Activated naive CD4-positive, alpha-beta T cell treated with anti-CD3 and anti-CD28 coated beads for 36 hours (primary cell): ENCODE data around the gene C10orf105. TPM values are rescaled to one million over a fixed set of nuclear protein-coding genes. Genes with fewer than 3 reads are reported as not detected.
A peak's percentile ranks its signal among the peaks of the same experiment; 100 is the strongest.

Source experiments
- CTCF ChIA-PET: fragments of 350-600 bp; sonication (Branson Sonifier 250); formaldehyde crosslinking; loops from one replicate; lab custom pipeline; 2021; ENCODE audit warnings: antibody characterized with exemption; lab: Charles Lee
- DNase-seq: peaks from one replicate; pipeline ENCODE4 v3.0.0-alpha.2; 2020
- H3K27ac Mint-ChIP-seq: one replicate; pipeline ENCODE4 v1.8.0; 2021; ENCODE audit warnings: mild to moderate bottlenecking, mixed read lengths
- H3K27me3 Mint-ChIP-seq: one replicate; pipeline ENCODE4 v1.8.0; 2021; ENCODE audit warnings: low read depth, mixed read lengths
- H3K36me3 Mint-ChIP-seq: one replicate; pipeline ENCODE4 v1.8.0; 2021; ENCODE audit warnings: low read depth, mixed read lengths
- H3K4me1 Mint-ChIP-seq: one replicate; pipeline ENCODE4 v1.8.0; 2021; ENCODE audit warnings: low read depth, mixed read lengths
- H3K4me3 Mint-ChIP-seq: one replicate; pipeline ENCODE4 v1.8.0; 2021; ENCODE audit warnings: mild to moderate bottlenecking, moderate library complexity, mixed read lengths
- H3K9me3 Mint-ChIP-seq: one replicate; pipeline ENCODE4 v1.8.0; 2021; ENCODE audit warnings: mixed read lengths
- intact Hi-C: fragments of 100-400 bp; cut with micrococcal nuclease; formaldehyde crosslinking; loops from one replicate; pipeline ENCODE4 v1.15.1; 2023
- total RNA-seq, 2 experiments: library from RNA; stranded (reverse); gene quantifications; one replicate each; pipeline ENCODE4 v1.2.3, GENCODE V29; 2021

The C10orf105 gene
- total RNA-seq, 2 experiments from 2014 or later = 0.32 to 0.36 TPM

DNA sequence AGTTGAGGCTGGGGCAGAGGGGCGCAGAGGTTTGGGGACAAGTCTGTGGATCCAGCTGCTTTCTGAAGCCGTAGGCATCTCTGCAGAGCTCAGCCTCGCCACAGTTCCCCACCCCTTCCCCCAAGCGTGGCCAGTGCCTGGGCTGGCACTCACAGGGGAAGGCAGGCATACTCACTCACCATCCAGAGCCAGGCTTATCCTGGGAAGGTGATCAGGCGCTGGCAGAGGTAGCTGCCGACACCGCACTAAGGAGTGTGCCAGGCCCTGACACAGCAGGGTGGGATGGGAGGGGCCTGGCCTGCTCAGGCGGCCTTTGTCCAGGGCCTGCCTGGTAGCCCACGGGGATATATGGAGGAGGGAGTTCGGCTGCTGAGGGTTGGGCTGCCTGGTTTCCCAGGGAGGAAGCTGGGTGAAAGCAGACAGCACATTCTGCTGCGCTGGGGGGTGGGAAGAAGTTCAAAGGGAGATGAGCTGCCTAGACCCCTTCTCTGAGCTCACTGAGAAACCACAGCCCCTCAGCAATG lies 37.9 kb upstream of the C10orf105 start:
- intact Hi-C loops = loop anchor here (1.0 kb wide), 4 partner anchors 9 to 31 kb away; partner anchors contain the start of gene VSIR
- Mint-ChIP-seq H3K36me3 (peaks cover 46% of the 10 kb centered on the region), H3K9me3 (no peaks in the 10 kb centered on the region), H3K27me3 (no peaks in the 10 kb centered on the region), H3K27ac (peak overlapping the region; percentile 96), H3K4me1 (peaks cover 88% of the 10 kb centered on the region), H3K4me3 (peak overlapping the region; percentile 68)
- DNase-seq = no peak
- CTCF ChIA-PET = interaction anchor here (0.9 to 5.9 kb wide), 9 partner anchors 9 to 139 kb away, joined by 3 to 47 read pairs (median 15); partner anchors contain the start of gene VSIR

GRCh38 chr10:71756311-71757191 lies 37.0 kb upstream of the C10orf105 start:
- no peaks in the 10 kb centered on the region for H3K27me3 Mint-ChIP-seq

DNA sequence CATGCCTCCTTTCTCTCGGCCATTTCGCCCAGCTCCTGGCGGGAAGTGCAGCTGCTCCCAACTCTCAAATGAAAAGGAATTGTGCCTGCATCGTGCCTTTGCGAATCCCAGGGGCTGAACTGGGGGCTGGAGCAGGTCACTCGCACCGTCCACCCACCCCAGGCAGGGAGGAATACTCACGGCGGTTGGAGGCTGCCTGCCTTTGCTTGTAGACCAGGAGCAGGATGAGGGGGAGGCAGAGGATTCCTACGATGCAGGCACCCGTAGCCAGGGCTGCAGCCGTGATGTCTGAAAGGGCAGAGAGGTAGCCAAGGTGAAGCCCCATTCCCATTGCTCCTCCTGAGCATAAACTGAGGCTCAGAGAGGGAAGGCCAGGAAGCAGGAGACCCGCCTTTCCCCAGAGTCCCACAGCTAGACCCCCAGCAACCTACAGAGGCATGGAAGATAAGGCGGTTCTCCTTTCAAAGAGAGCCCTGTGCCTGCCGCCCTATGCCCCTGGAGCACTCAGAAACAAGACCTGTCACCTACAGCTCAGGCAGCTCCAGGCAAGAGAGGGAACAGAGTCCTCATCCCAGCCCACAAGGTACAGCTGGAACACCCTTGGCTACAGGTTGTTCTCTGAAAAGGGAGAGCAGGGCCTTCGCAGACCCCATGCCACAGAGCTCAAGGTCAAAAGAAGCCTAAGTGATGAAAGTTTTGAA lies 35.8 kb upstream of the C10orf105 start:
- Mint-ChIP-seq H3K27ac (peak overlapping the region; percentile 96), H3K27me3 (no peaks in the 10 kb centered on the region), H3K9me3 (no peaks in the 10 kb centered on the region), H3K4me1 (peaks cover 85% of the 10 kb centered on the region), H3K4me3 (no peak overlapping the region), H3K36me3 (peaks cover 52% of the 10 kb centered on the region)
- intact Hi-C loops = no loop called here
- CTCF ChIA-PET = interaction anchor here (1.2 to 5.9 kb wide), 6 partner anchors 9 to 59 kb away, joined by 3 to 47 read pairs (median 10); partner anchors contain the start of gene VSIR
- no peak for DNase-seq

More at GRCh38 chr10:71756311-71757191, 37.0 kb upstream of the C10orf105 start:
- no peaks in the 10 kb centered on the region for H3K9me3 Mint-ChIP-seq
- intact Hi-C loops = loop anchor here (1.0 kb wide), 4 partner anchors 8 to 30 kb away; partner anchors contain the start of gene VSIR
- peaks cover 88% of the 10 kb centered on the region for H3K4me1 Mint-ChIP-seq
- H3K36me3 Mint-ChIP-seq = peaks cover 51% of the 10 kb centered on the region
- DNase-seq = peak; percentile 71
- peak overlapping the region; percentile 68 for H3K4me3 Mint-ChIP-seq
- CTCF ChIA-PET = interaction anchor here (0.9 to 5.9 kb wide), 9 partner anchors 10 to 140 kb away, joined by 3 to 47 read pairs (median 15); partner anchors contain the start of gene VSIR
- H3K27ac Mint-ChIP-seq = peak overlapping the region; percentile 96

GRCh38 chr10:71754562-71754961 lies 35.0 kb upstream of the C10orf105 start:
- Mint-ChIP-seq H3K4me3 (no peak overlapping the region), H3K27ac (peak overlapping the region; percentile 96), H3K27me3 (no peaks in the 10 kb centered on the region), H3K9me3 (no peaks in the 10 kb centered on the region), H3K36me3 (peaks cover 53% of the 10 kb centered on the region), H3K4me1 (peaks cover 90% of the 10 kb centered on the region)
- no peak for DNase-seq
- CTCF ChIA-PET = interaction anchor here (1.2 to 5.9 kb wide), 3 partner anchors 13 to 29 kb away, joined by 3 to 47 read pairs (median 33); partner anchors contain the start of gene VSIR
- intact Hi-C loops = no loop called here

- no peak for DNase-seq
These were observed 34.5 kb upstream of the C10orf105 start for GRCh38 chr10:71753960-71754505.

DNA sequence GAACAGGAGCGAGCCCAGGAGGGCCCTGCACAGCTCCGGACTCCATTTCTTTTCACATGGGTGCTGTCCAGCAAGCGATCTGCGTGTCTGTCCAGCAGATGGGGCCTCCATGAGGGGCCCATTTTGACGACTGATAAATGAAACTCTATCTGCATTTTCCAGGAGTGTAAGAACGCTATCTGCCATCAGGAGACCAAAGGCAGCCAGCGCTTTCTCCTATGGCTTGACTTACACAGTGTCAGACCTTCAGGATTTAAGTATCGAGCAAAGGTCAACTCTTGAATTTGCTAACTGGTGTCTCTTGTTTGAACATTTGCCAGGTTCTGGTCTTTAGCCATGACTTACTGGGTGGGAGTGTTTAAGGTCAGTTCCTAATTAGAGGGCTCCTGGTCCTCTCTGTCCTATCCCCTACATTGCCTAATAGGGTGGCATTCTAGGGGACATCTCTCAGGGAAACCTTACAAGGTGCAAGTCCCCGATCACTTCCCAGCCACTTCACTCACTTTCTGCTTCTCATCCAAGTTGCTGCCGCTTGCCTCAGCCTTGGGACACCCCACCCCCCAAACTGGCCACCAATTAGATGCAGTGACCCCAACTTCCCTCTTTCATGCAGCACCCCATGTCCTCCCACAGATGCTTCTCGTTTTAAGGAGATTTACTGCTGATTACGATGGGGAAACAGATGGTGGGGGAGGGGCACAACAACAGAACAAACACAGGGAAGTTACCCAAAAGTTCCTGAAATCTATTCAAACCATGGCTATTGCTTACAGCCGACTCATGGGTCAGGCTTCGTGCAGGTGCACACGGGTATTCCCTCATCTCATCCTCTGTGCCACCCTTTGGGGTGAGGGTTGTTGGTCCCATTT lies 33.7 kb upstream of the C10orf105 start:
- peak overlapping the region; percentile 88 for H3K27ac Mint-ChIP-seq
- peaks cover 94% of the 10 kb centered on the region for H3K4me1 Mint-ChIP-seq
- no peaks in the 10 kb centered on the region for H3K27me3 Mint-ChIP-seq
- no peaks in the 10 kb centered on the region for H3K9me3 Mint-ChIP-seq
- H3K36me3 Mint-ChIP-seq = peaks cover 51% of the 10 kb centered on the region
- no peak for DNase-seq
- CTCF ChIA-PET = interaction anchor here (0.7 to 5.9 kb wide), 5 partner anchors 14 to 36 kb away, joined by 3 to 47 read pairs (median 4); partner anchors contain the start of gene VSIR
- H3K4me3 Mint-ChIP-seq = no peak overlapping the region
- intact Hi-C loops = no loop called here

More at GRCh38 chr10:71753960-71754505, 34.5 kb upstream of the C10orf105 start:
- H3K4me3 Mint-ChIP-seq = no peak overlapping the region
- intact Hi-C loops = no loop called here
- CTCF ChIA-PET = interaction anchor here (1.2 to 5.9 kb wide), 2 partner anchors 14 to 29 kb away, joined by 3 to 47 read pairs; no protein-coding TSS in a partner anchor
- no peaks in the 10 kb centered on the region for H3K27me3 Mint-ChIP-seq
- H3K9me3 Mint-ChIP-seq = no peaks in the 10 kb centered on the region
- H3K27ac Mint-ChIP-seq = peak overlapping the region; percentile 88
- H3K36me3 Mint-ChIP-seq = peaks cover 51% of the 10 kb centered on the region
- peaks cover 94% of the 10 kb centered on the region for H3K4me1 Mint-ChIP-seq

- no peaks in the 10 kb centered on the region for H3K27me3 Mint-ChIP-seq
- H3K4me3 Mint-ChIP-seq = no peak overlapping the region
These were observed 33.0 kb upstream of the C10orf105 start for GRCh38 chr10:71752391-71753090.

GRCh38 chr10:71751515-71752224 lies 32.1 kb upstream of the C10orf105 start:
- CTCF ChIA-PET = interaction anchor here (0.8 to 1.4 kb wide), 6 partner anchors 13 to 43 kb away, joined by 3 to 5 read pairs (median 4); partner anchors contain the start of gene VSIR
- peaks cover 45% of the 10 kb centered on the region for H3K36me3 Mint-ChIP-seq

More at GRCh38 chr10:71752391-71753090, 33.0 kb upstream of the C10orf105 start:
- DNase-seq = no peak
- Mint-ChIP-seq H3K27ac (peak overlapping the region; percentile 88), H3K36me3 (peaks cover 48% of the 10 kb centered on the region), H3K9me3 (no peaks in the 10 kb centered on the region), H3K4me1 (peaks cover 94% of the 10 kb centered on the region)
- intact Hi-C loops = no loop called here
- CTCF ChIA-PET = interaction anchor here (0.7 to 1.4 kb wide), 7 partner anchors 12 to 44 kb away, joined by 3 to 5 read pairs (median 4); partner anchors contain the start of gene VSIR

GRCh38 chr10:71750986-71751385 lies 31.4 kb upstream of the C10orf105 start:
- H3K4me3 Mint-ChIP-seq = no peak overlapping the region
- peaks cover 94% of the 10 kb centered on the region for H3K4me1 Mint-ChIP-seq
- no peaks in the 10 kb centered on the region for H3K27me3 Mint-ChIP-seq
- intact Hi-C loops = no loop called here
- H3K9me3 Mint-ChIP-seq = no peaks in the 10 kb centered on the region
- CTCF ChIA-PET = no interaction called here
- peak overlapping the region; percentile 98 for H3K27ac Mint-ChIP-seq
- no peak for DNase-seq
- H3K36me3 Mint-ChIP-seq = peaks cover 39% of the 10 kb centered on the region

More at GRCh38 chr10:71751515-71752224, 32.1 kb upstream of the C10orf105 start:
- intact Hi-C loops = no loop called here
- H3K27ac Mint-ChIP-seq = peak overlapping the region; percentile 88
- no peak for DNase-seq
- no peaks in the 10 kb centered on the region for H3K27me3 Mint-ChIP-seq
- no peaks in the 10 kb centered on the region for H3K9me3 Mint-ChIP-seq
- peaks cover 94% of the 10 kb centered on the region for H3K4me1 Mint-ChIP-seq
- no peak overlapping the region for H3K4me3 Mint-ChIP-seq
